Medulla oblongata (tissue), 1 donor: ENCODE measurements around the gene SRP68.

Experiments used
- DNase-seq: peaks from one replicate; pipeline ENCODE4 v3.0.0-alpha.2; 2015; ENCODE audit errors: extremely low spot score

The SRP68 gene

DNA sequence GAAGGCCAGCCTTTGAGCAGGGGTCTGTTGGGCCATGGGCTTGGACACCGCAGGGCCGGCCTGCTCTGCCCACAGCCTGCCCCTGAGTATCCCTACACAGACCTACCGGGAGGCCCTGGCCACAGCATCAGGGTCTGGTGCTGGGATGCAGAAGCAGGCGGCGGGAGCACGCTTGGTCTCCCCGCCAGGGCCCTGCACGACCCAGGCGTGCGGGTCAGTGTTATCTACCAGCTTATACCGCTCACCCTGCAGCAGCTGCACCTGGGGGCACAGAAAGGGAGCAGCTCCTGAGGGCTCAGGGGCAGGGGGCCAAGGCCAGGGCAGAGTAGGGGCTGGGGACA lies 54.0 kb downstream of the SRP68 start:
- no peak for DNase-seq

DNA sequence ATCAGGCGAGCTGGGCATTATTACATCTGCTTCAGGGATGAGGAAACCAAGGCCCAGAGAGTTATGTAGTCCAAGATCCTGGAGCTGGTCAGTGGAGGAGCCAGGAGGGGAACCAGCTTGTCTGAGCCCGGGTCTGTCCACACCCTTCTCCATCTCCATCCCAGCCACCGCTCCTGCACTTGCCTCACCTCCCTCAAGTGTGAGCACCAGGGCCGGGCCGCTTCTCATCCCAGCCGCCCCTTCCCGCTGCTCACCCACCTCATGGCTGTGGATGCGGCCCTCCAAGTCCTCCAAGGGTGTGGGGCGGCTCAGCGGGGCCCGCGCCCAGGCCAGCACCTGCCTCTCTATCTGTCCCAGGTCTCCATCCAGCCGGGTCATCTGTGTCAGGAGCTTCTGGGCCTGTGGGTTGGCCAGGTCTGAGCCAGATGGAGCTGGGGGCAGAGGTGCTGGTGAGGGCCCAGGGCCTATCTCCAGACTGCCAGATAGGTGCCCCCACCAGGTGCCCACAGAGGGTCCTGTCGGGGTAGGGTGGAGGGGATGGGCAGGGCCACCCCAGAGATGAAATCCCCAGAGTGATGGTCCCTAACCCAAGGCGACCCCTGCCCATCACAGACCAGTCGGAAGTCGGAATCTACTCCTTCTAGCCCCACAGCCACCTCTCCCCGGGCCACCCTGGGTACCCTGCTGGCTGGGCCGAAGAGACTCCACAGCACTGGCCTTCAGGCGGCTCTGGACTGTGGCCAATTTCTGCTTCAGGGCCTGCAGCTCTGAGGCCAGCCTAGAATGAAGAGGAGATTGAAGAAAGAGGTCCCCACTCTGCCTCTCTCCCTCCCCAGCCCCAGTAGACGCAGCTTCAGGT lies 54.6 kb downstream of the SRP68 start:
- DNase-seq = no peak

DNA sequence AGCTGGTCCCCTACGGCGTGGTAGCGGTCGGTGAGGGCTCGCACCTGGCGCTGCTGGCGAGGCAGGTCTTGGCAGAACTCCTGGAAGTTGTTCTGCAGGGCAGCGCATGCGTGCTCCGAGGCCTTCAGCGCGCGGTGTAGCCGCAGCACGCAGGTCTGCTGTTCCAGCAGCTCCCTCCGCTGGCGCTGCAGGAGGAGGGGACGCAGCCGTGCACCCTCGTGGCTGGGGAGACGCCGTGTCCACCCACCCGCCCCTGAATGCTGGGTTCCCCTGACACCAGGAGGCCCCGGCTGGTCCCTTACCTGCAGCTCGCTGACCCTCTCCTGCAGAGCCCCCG lies 57.4 kb downstream of the SRP68 start:
- DNase-seq = no peak

GRCh38 chr17:76014100-76014924 lies 58.0 kb downstream of the SRP68 start:
- DNase-seq = peak; percentile 68

GRCh38 chr17:76013377-76013932 lies 58.9 kb downstream of the SRP68 start:
- DNase-seq = no peak

- DNase-seq = no peak
Observed at GRCh38 chr17:76011951-76012350, 60.4 kb downstream of the SRP68 start.

GRCh38 chr17:76009969-76010661 lies 62.2 kb downstream of the SRP68 start:
- DNase-seq = no peak

DNA sequence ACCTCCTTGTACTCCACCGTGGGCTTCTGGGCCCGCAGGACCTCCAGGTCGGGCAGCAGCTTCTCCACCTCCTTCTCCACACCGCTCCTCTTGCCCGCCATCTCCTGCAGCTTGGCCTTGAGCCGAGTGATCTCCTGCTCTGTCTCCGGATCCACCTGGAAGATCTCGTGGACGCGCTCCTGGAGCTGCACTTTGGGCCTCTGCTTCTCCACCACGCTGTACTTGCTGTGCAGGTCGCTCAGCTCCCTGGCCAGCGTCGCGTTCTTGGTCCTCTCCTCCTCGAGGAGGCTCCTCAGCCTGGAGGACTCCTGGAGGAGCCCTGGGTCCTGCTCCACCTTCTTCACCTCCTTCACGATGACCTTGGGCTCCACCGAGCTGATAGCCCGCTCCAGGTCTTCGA lies 62.9 kb downstream of the SRP68 start:
- DNase-seq = no peak

GRCh38 chr17:76008630-76009425 lies 63.5 kb downstream of the SRP68 start:
- no peak for DNase-seq

GRCh38 chr17:76008208-76008607 lies 64.1 kb downstream of the SRP68 start:
- no peak for DNase-seq

DNA sequence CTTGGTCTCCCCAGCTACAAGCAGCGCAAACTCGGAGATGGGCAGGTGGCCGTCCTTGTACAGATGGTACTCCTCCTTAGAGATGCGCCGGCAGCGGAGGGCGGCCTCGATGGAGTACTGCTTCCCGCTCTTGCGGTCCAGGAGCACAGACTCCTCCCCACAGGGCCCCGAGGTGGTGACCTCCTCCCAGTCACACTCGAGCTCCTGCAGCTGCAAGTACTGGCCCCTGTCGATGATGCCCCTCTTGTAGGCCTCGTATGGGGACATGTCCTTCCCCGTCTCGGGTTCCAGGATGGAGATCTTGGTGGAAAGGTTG lies 64.5 kb downstream of the SRP68 start:
- no peak for DNase-seq

DNA sequence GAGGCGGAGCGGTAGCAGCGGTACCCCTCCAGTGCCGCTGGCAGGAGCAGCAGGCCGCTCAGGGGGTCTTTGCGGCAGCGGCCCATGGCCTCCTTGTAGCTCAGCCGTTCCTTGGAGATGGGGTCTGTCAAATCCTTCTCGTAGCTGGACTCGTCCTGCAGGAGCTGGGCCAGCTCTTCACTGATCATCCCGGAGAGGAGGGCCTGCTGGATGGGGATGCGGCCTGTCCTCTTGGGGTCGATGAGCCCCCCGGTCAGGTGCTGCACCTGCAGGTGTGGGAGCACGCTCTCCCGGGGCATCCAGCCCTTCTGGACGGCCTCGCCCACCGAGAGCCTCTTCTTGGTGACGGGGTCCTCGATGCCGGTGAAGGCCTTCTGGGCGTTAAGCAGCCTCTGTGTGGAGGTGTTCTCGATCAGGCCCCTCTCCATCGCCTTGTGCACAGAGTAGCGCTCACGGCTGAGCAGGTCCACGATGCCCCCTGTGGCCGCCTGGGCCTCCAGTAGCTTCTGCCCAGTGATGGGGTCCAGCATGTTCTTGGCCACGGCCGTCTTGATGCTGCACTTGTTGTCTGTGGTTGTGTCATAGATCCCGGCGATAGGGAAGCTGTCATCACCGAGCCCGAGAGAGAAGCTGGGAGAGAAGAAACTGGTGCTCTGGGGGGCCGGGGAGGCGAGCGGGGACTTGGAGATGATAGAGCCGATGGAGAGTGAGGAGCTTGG lies 65.0 kb downstream of the SRP68 start:
- no peak for DNase-seq

- peak; percentile 85 for DNase-seq
Observed at GRCh38 chr17:76005263-76006149, 66.8 kb downstream of the SRP68 start.

- DNase-seq = no peak
Observed at GRCh38 chr17:76004750-76005262, 67.5 kb downstream of the SRP68 start.

DNA sequence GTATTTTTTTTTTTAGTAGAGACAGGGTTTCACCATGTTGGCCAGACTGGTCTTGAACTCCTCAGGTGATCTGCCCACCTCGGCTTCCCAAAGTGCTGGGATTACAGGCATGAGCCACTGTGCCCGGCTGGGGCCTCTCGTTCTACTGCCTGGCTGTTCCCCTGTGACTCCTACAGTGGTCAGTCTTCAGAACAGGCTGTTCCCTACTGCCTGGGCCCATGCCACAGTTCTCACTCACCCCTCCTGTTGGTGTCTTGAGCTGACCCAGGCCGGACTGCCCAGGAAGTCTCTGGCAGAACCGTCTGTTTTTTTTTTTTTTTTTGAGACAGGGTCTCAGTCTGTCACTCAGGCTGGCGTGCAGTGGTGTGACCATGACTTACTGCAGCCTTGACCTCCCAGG lies 68.4 kb downstream of the SRP68 start:
- DNase-seq = no peak

DNA sequence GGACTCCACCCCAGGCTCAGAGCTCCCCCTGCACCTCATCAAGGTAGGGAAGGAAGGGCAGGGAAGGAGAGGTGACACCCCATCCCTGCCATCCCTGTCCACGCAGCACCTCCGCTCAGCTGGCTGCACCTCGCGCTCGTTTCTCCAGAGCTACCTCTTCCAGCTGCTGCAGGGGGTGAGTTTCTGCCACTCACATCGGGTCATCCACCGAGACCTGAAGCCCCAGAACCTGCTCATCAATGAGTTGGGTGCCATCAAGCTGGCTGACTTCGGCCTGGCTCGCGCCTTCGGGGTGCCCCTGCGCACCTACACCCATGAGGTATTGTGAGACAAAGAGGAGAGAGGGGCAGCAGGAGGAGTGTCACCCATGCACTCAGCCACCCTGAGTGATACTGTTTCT lies 70.2 kb downstream of the SRP68 start:
- DNase-seq = no peak

GRCh38 chr17:76000755-76001521 lies 71.4 kb downstream of the SRP68 start, which contains the start of gene CDK3:
Gene CDK3 (plus strand): TSS chr17:76000855. CDS start chr17:76001426, 571 bp downstream.
- DNase-seq = no peak

GRCh38 chr17:76000016-76000754 lies 72.1 kb downstream of the SRP68 start:
- no peak for DNase-seq
